Daoy (cell line): ENCODE measurements around the gene SORCS3. TPM values are rescaled to one million over a fixed set of nuclear protein-coding genes. Genes with fewer than 3 reads are reported as not detected.

Source experiments
- DNase-seq: peaks from one replicate; pipeline ENCODE4 v3.0.0-alpha.2; 2015; ENCODE audit warnings: low read depth
- total RNA-seq: library from RNA; depleted of rRNA; stranded (reverse); fragments of >200 nt; shearing (Covaris generic); gene quantifications from 2 replicates; pipeline ENCODE4 v1.2.3, GENCODE V29; 2014

Gene SORCS3
- total RNA-seq, 1 experiment from 2014 or later = not detected

- DNase-seq = no peak
These were observed 455.2 kb downstream of the SORCS3 start for GRCh38 chr10:105096316-105096715.

- DNase-seq = no peak
These were observed 461.9 kb downstream of the SORCS3 start for GRCh38 chr10:105102977-105103376.

- no peak for DNase-seq
These were observed 463.2 kb downstream of the SORCS3 start for GRCh38 chr10:105104297-105104696.

- DNase-seq = no peak
These were observed 468.1 kb downstream of the SORCS3 start for GRCh38 chr10:105109164-105109563.

- DNase-seq = no peak
These were observed 471.8 kb downstream of the SORCS3 start for GRCh38 chr10:105112862-105113261.

GRCh38 chr10:105113666-105114065 lies 472.6 kb downstream of the SORCS3 start:
- DNase-seq = no peak

GRCh38 chr10:105121743-105122142 lies 480.7 kb downstream of the SORCS3 start:
- no peak for DNase-seq

GRCh38 chr10:105128111-105128510 lies 487.0 kb downstream of the SORCS3 start:
- DNase-seq = no peak

- no peak for DNase-seq
These were observed 497.3 kb downstream of the SORCS3 start for GRCh38 chr10:105138358-105138757.

- no peak for DNase-seq
These were observed 498.3 kb downstream of the SORCS3 start for GRCh38 chr10:105139363-105139896.

- no peak for DNase-seq
These were observed 499.5 kb downstream of the SORCS3 start for GRCh38 chr10:105140600-105140999.

GRCh38 chr10:105145711-105146110 lies 504.6 kb downstream of the SORCS3 start:
- no peak for DNase-seq

- no peak for DNase-seq
These were observed 505.3 kb downstream of the SORCS3 start for GRCh38 chr10:105146436-105146835.

GRCh38 chr10:105148456-105148855 lies 507.4 kb downstream of the SORCS3 start:
- DNase-seq = no peak

GRCh38 chr10:105148921-105149320 lies 507.8 kb downstream of the SORCS3 start:
- no peak for DNase-seq

- no peak for DNase-seq
These were observed 508.3 kb downstream of the SORCS3 start for GRCh38 chr10:105149371-105149891.

GRCh38 chr10:105150259-105150880 lies 509.3 kb downstream of the SORCS3 start:
- no peak for DNase-seq

GRCh38 chr10:105154736-105155135 lies 513.6 kb downstream of the SORCS3 start:
- no peak for DNase-seq

GRCh38 chr10:105159268-105159667 lies 518.2 kb downstream of the SORCS3 start:
- DNase-seq = no peak

GRCh38 chr10:105161149-105161548 lies 520.1 kb downstream of the SORCS3 start:
- DNase-seq = no peak

- DNase-seq = no peak
These were observed 520.7 kb downstream of the SORCS3 start for GRCh38 chr10:105161767-105162166.

GRCh38 chr10:105170521-105170920 lies 529.4 kb downstream of the SORCS3 start:
- DNase-seq = no peak

GRCh38 chr10:105171945-105172344 lies 530.9 kb downstream of the SORCS3 start:
- DNase-seq = no peak

- DNase-seq = no peak
These were observed 540.5 kb downstream of the SORCS3 start for GRCh38 chr10:105181626-105182025.
